Left renal cortex interstitium (tissue), 4 donors: Measurements from ENCODE around the gene FGFBP1. TPM values are rescaled to one million over a fixed set of nuclear protein-coding genes. Genes with fewer than 3 reads are reported as not detected.
"Not testable (repeated sequence)": the region's sequence is repeated elsewhere in the genome, so short reads cannot be mapped to it uniquely, and the experiment has no call there.

Experiments used
- DNase-seq, 4 donors: peaks; one replicate each; pipeline ENCODE4 v3.0.0-alpha.2; 2013; ENCODE audit warnings: low read depth in 4 of 4, low spot score in 2 of 4, missing footprints in 1 of 4
- polyA plus RNA-seq, 4 donors: library from polyadenylated mRNA; unstranded; fragments of 120-200 nt; gene quantifications; one replicate each; pipeline ENCODE4 v1.2.1, GENCODE V29; 2013; ENCODE audit not compliant: insufficient read length in 4 of 4

Gene FGFBP1
- polyA plus RNA-seq, 4 donors, result 0.10 to 0.33 (median 0.18) TPM; not detected in 1

GRCh38 chr4:15947684-15948083 lies 9.1 kb upstream of the FGFBP1 start:
- DNase-seq, result no peak

DNA sequence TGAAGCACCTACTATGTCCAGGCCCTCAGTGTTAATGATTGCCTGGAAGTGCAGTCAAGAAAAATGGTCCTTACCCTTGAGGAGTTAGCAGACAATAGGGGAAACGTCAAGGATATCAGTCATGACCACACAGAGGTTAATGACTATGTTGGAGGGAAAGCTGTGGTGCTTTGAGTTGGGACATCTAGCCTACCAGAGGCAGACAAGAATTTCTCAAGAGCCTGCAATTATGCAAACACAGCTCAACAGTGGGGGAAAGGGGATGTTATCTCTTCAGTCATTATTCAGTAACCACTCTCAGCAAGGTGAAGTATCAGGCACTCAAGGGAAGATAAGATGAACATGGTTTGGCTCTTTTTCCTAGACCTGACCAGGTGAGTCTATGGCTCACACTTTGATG lies 7.0 kb upstream of the FGFBP1 start:
- no peak for DNase-seq

DNA sequence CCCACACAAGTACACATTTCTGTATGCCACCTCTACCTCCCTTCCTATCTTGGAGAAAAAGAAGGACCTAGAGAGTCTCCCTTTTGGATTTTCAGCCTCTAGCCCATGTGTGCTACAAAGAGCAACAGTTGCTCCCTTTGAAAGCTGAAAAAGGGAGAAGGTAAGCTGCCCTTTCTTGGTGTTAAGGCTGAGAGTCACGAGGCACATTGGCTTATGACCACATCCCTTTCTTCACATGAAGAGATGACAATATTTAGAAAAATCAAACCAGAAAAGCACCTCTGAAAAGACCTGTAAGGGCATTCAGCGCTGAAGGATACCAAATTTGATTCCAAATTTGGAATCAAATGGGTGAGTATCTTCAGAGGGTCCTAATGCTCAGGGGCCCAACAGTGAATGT lies 6.4 kb upstream of the FGFBP1 start:
- no peak for DNase-seq

DNA sequence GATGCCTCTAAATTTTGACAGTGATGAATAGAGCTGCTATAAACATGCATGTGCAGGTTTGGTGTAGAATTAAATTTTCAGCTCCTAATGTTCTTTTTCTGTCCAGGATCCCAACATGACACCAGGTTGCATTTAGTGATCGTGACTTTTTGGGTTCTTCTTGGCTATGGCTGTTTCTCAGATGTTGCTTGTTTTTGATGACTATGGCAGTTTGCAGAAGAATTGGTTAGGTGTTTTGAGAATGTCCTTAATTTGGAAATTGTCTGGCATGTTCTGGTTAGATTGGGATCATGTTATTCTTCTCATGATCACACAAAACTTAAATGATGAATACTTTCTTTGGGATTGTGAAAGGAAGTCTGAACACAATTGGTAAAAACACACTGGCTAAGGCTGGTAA lies 3.7 kb upstream of the FGFBP1 start:
- DNase-seq, result no peak

DNA sequence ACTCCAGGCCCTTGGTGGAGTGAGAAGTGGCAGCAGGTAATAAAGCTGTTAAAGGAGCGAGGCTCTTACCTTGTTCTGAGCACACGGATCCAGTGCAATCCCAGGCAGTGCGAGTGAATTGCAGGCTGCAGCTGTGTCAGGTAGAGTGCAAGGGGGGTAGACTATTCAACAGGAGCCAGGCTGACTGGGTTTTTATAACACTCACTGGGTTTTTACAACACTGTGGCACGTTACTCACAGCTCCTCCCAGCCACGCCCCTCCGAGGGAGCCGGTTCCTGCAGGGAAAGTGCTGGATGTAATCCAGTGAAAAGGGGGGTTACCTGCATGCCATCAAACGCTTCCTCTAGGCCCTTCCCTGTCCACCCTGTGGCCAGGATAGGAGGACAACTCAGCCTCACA lies 358 bp downstream of the FGFBP1 start:
- no peak for DNase-seq

DNA sequence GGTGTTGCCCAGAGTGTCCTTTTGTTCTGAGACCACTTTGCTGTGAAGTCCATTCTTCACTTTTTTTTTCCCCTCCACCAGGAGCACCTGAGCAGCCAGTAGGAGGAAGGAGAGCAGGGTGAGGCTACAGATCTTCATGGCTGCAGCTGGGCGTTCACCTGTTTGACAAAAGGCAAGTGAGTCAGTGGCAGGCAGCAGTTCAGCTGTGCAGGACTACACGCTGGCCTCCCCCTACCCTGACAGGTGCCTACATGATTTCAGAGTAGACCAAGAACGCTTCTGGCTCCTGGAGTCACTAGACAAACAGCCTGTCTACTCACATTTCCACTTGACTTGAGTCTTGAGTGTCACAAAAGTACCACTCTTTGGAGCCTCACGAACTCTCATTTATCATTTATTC lies 2.0 kb downstream of the FGFBP1 start:
- DNase-seq, result no peak

DNA sequence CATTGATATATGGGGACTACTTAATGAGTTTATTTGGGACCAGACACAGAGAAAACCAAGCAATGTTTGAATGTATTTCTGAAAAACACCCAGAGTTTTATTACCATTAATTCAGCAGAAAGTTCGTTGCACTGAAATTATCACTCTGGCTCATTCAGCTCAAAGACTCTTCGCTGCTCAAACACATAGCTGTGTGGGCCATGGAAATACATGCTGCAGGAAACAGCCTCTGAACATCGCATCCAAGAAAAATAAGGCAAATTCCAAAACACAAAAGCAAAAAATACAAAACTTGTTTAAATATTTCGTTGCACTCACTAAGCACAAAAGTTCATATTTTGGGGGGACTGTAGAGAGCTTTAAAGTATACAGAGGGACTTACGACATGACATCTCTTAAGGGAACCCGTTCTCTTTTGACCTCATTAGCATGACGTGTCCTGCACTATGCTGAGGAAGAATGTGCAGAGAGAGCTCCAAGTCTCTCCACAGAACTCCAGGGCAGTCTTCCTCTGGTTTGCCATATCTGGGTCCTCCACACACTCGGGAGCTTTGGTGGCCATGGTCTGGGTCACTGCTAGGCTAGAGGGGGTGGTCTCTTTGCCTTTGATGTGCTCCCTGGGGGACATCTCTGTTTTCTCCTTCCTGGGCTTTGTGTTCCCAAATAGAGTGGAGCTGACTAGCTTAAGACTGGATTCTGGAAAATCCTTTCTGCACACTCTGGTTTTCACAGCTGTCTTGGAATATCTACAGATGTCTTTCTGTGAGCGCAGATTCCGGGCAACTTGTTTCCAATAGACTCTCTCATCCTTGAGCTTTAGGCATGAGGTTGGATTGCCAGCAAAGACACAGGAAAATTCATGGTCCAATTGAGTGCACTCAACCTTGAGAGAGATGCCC lies 2.8 kb downstream of the FGFBP1 start:
- no peak for DNase-seq

- no peak for DNase-seq
Measured at GRCh38 chr4:15934259-15934658, 4.3 kb downstream of the FGFBP1 start.

DNA sequence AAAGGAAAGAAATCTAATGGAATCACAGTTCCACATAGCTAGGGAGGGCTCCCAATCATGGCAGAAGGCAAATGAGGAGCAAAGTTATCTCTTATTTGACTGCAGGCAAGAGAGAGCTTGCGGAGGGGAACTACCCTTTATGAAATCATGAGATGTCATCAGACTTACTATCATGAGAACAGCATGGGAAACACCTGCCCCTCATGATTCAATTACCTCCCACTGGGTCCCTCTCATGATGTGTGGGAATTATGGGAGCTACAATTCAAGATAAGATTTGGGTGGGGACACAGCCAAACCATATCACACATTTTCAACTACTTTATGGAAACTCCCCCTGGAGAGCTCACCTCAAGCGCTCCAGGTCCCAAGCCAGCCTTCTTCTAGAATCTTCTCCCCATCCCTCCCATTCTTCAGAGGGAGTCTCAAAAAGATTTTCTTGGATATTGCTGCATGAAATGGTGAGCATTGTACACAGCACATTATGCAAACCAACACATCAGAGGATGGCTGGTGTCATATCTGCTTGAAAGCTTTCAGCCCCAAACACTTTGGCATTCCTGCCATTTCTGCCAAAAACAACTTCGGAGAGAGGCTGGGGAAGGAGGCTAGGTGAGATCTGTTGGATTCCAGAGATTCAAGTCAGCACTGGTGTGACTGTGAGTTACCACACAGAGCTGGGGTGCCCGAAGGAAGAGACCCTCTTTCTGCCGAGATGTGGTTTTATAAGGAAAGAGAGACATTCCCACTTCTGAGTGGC lies 6.9 kb downstream of the FGFBP1 start:
- DNase-seq, result no peak

- no peak for DNase-seq
Measured at GRCh38 chr4:15930314-15930713, 8.2 kb downstream of the FGFBP1 start.

GRCh38 chr4:15929540-15929939 lies 9.0 kb downstream of the FGFBP1 start:
- no peak for DNase-seq

DNA sequence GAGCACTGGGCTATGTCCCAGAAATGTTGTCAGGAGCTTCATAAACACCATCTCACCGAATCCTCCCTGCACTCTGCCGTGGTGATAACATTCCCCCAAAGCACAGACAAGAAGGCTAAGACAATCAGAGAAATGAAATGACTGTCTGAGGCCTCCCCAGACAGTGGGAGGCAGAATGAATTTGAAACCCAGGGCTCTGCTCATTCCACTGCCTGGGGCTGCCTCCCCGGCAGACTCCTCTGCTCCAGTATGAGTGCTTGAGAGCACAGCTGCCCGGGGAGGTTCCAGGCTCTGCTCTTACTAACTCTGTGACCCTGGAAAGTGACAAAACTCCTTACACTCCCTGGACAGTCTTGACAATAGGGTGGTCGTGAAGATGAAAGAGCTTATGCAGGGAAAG lies 9.7 kb downstream of the FGFBP1 start:
- no peak for DNase-seq

GRCh38 chr4:15926486-15926885 lies 12.1 kb downstream of the FGFBP1 start:
- no peak for DNase-seq

GRCh38 chr4:15925830-15926229 lies 12.7 kb downstream of the FGFBP1 start:
- no peak for DNase-seq

DNA sequence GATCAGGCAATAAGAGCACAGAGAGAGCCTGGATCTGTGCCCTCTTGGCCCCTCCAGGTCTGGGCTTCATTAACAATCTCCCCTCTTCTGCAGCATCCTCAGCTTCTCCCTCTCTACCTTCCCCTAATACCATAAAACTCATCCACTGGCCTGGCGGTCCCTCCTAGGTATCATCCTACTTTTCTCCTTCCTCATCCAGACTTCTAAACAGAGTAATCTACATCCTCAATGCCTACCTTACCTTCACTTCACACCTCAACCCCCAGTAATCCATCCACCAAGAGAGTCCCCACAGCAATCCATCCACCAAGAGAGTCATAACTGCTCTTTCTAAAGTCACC lies 17.0 kb downstream of the FGFBP1 start:
- no peak for DNase-seq

DNA sequence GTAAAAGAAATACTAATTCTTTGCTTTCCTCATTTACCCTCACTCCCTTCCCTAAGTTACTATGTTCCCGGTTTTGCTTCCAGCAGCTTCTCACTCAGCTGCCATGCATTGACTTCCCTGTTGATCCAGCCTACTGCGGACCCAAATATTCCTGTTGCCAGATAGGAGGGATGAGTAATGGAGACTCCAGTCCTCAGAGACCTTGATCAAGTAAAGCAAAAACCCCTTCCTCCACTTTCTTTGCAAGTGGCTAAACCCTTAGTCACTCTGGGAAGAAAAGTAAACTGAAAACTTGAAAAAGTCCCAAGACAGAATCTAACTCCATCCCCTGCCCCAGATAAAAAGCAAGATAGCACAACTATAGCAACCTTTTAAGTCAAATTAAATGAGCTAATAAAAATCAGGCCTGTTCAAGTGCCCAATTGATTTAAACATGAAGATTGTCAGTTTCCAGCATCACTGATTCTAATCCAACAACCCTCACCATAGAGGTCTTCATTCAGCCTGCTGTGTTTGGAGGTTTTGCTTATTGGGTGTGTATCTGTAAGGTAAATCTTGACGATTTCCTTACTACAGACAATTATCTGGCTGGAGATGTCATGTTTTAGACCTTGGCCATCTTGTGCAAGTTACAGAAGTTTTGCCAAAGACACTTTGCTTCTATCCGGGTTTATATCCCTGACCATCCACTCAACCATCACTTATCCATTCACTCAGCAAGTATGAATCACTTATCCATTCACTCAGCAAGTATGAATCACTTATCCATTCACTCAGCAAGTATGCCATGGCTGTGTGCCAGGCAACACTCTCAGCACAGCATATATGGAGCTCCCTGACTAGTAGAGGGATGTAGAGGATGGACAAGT lies 17.6 kb downstream of the FGFBP1 start:
- no peak for DNase-seq

DNA sequence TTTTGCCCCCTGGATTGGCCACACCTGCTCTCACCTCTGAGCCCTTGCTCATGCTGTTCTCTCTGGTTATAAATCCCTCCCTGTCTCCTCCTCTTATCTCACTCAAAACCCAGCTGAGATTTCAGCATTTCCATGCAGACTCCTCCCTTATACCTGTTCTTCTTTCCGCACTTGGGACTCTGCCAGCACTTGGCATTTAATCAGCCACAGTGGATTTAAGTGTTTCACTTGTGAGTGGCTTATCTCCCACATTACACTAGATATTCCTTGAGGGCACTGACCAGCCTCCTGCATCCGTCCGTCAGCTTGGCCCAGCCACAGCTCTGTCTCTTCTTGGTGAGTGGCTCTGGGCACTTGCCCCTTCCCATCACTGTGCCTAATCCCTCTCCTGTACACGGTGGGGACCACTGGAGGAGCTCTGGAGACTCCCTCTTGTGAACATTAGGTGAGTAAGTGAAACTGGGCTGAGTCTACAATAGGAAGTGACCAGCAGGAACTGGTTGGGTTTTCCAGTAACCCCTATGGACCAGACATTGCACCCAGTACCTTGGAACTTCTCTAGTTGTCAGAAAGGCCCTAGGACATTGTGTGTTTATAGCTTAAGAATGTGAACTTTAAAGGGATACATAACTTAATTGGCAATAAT lies 19.9 kb downstream of the FGFBP1 start:
- no peak for DNase-seq

DNA sequence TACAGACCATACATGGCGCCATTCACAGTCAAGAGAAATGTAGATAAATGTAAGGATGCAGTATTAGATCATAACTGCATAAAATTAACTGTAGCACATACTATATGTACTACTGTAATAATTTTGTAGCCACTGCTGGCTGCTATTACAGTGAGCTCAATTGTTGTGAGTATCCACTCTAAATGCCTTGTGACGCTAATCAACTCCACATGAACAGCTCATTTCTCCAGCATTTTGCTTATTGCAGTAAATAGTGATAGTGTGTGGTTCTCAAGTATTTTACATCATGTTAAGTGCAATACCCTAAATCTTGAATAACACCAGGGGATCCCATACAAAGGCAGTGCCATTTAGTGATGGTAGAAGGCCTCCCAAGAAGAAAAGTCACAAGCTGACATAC lies 21.2 kb downstream of the FGFBP1 start:
- no peak for DNase-seq

GRCh38 chr4:15916358-15916757 lies 22.2 kb downstream of the FGFBP1 start:
- not testable (repeated sequence) for DNase-seq

GRCh38 chr4:15914736-15915135 lies 23.8 kb downstream of the FGFBP1 start:
- DNase-seq, result no peak

DNA sequence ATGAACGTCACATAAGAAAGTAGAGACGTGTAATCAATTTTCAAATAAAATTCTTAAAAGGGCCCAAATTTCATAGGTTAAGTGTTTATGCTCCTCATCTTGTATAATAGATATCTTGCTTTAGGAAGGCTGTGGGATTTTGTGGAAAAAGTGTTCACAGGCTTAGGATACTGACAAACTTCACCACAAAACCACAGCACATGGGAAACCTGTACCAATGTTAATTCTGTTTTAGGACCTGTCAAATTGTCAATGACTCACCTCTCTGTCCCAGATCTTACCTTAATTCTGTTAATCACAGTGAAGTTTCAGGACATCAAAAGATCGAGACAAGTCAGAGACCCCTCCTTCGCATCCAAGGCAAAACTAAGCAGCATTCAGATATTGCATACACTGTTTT lies 24.2 kb downstream of the FGFBP1 start:
- no peak for DNase-seq
